Karpas-422 (cell line): ENCODE results near the gene PQBP1. TPM values are rescaled to one million over a fixed set of nuclear protein-coding genes. Genes with fewer than 3 reads are reported as not detected.
A peak's percentile ranks its signal among the peaks of the same experiment; 100 is the strongest.

Experiments used
- DNase-seq: peaks from one replicate; pipeline ENCODE4 v3.0.0-alpha.2; 2015
- H2AFZ ChIP-seq: fragments of 200-600 bp; sonication (generic); 2 replicates; pipeline ENCODE4 v1.6.1; 2014; ENCODE audit warnings: antibody characterized with exemption, low read length, mixed read lengths
- H3K27ac ChIP-seq: fragments of 200-600 bp; sonication (generic); 2 replicates; pipeline ENCODE4 v1.5.1; 2014; ENCODE audit warnings: mild to moderate bottlenecking, low read length, moderate library complexity
- H3K27me3 ChIP-seq: fragments of 200-600 bp; sonication (generic); 2 replicates; pipeline ENCODE4 v1.6.1; 2014; ENCODE audit warnings: low read length, mixed read lengths
- H3K36me3 ChIP-seq: fragments of 200-600 bp; sonication (generic); 2 replicates; pipeline ENCODE4 v1.6.1; 2014; ENCODE audit warnings: low read length, mixed read lengths; ENCODE audit not compliant: insufficient read depth
- H3K4me1 ChIP-seq: fragments of 200-600 bp; sonication (generic); 2 replicates; pipeline ENCODE4 v1.6.1; 2014; ENCODE audit warnings: mild to moderate bottlenecking, low read length, mixed read lengths
- H3K4me2 ChIP-seq: fragments of 200-600 bp; sonication (generic); 2 replicates; pipeline ENCODE4 v1.6.1; 2014; ENCODE audit warnings: low read length, low read depth, mild to moderate bottlenecking; ENCODE audit not compliant: poor library complexity, severe bottlenecking
- H3K4me3 ChIP-seq: fragments of 200-600 bp; sonication (generic); 2 replicates; pipeline ENCODE4 v1.5.1; 2014; ENCODE audit warnings: mild to moderate bottlenecking, antibody characterized with exemption, low read length, mixed read lengths
- H3K79me2 ChIP-seq: fragments of 200-600 bp; sonication (generic); 2 replicates; pipeline ENCODE4 v1.6.1; 2014; ENCODE audit warnings: mild to moderate bottlenecking, low read length, mixed read lengths
- H3K9ac ChIP-seq: fragments of 200-600 bp; sonication (generic); 2 replicates; pipeline ENCODE4 v1.6.0; 2014; ENCODE audit warnings: low read length
- H3K9me2 ChIP-seq: fragments of 200-600 bp; sonication (generic), shearing (Covaris generic); replicated peaks from 2 replicates; pipeline ENCODE4 v1.6.0; 2014; ENCODE audit warnings: mild to moderate bottlenecking, low read length, moderate library complexity; ENCODE audit not compliant: insufficient read depth
- H3K9me3 ChIP-seq: fragments of 300-700, 200-600 bp; sonication (generic); 2 replicates; pipeline ENCODE4 v1.6.1; 2014; ENCODE audit warnings: low read length, mixed read lengths
- H4K20me1 ChIP-seq: fragments of 200-600 bp; sonication (generic); 2 replicates; pipeline ENCODE4 v1.6.1; 2014; ENCODE audit warnings: mild to moderate bottlenecking, antibody characterized with exemption, low read length, low read depth; ENCODE audit not compliant: insufficient read depth
- total RNA-seq: library from RNA; depleted of rRNA; stranded (reverse); fragments of >200 nt; shearing (Covaris generic); gene quantifications from 2 replicates; pipeline ENCODE4 v1.2.3, GENCODE V29; 2014; ENCODE audit warnings: low replicate concordance

PQBP1 gene
- total RNA-seq, 1 experiment from 2014 or later: 40.3 TPM

- Histone ChIP-seq H3K4me1 (peaks cover 44% of the 10 kb centered on the region), H3K4me3 (no peak overlapping the region), H3K9ac (peak overlapping the region; percentile 35; the same call in 1 of the 2 replicates), H3K36me3 (peaks cover 6% of the 10 kb centered on the region; the same call in 1 of the 2 replicates), H3K79me2 (peaks cover 55% of the 10 kb centered on the region), H3K9me2 (no peaks in the 10 kb centered on the region), H3K9me3 (no peaks in the 10 kb centered on the region), H2AFZ (no peak overlapping the region), H3K27me3 (no peaks in the 10 kb centered on the region), H3K4me2 (no peak overlapping the region), H4K20me1 (peaks cover 7% of the 10 kb centered on the region; the same call in 1 of the 2 replicates), H3K27ac (peak overlapping the region; percentile 96)
- DNase-seq: no peak
These were observed 39.6 kb downstream of the PQBP1 start for GRCh38 chrX:48937054-48937907.

GRCh38 chrX:48938721-48939425 lies 41.1 kb downstream of the PQBP1 start:
- H3K27ac ChIP-seq: peak overlapping the region; percentile 96
- H3K4me3 ChIP-seq: peak overlapping the region; percentile 52; the same call in 1 of the 2 replicates
- H3K9ac ChIP-seq: peak overlapping the region; percentile 62
- peaks cover 7% of the 10 kb centered on the region; the same call in 1 of the 2 replicates for H4K20me1 ChIP-seq
- no peaks in the 10 kb centered on the region for H3K9me2 ChIP-seq
- H3K36me3 ChIP-seq: peaks cover 6% of the 10 kb centered on the region; the same call in 1 of the 2 replicates
- DNase-seq: no peak
- H3K79me2 ChIP-seq: peaks cover 69% of the 10 kb centered on the region
- H3K4me1 ChIP-seq: peaks cover 44% of the 10 kb centered on the region
- peak overlapping the region; percentile 52 for H3K4me2 ChIP-seq
- no peak overlapping the region for H2AFZ ChIP-seq
- H3K9me3 ChIP-seq: no peaks in the 10 kb centered on the region
- no peaks in the 10 kb centered on the region for H3K27me3 ChIP-seq

- H3K79me2 ChIP-seq: peaks cover 76% of the 10 kb centered on the region
- peak overlapping the region; percentile 52; the same call in 1 of the 2 replicates for H3K4me3 ChIP-seq
- H3K9me3 ChIP-seq: no peaks in the 10 kb centered on the region
- H2AFZ ChIP-seq: no peak overlapping the region
- peaks cover 7% of the 10 kb centered on the region; the same call in 1 of the 2 replicates for H4K20me1 ChIP-seq
- no peaks in the 10 kb centered on the region for H3K27me3 ChIP-seq
- peaks cover 44% of the 10 kb centered on the region for H3K4me1 ChIP-seq
- peak; percentile 79 for DNase-seq
- H3K27ac ChIP-seq: peak overlapping the region; percentile 96
- H3K9me2 ChIP-seq: no peaks in the 10 kb centered on the region
- H3K36me3 ChIP-seq: peaks cover 6% of the 10 kb centered on the region; the same call in 1 of the 2 replicates
- H3K9ac ChIP-seq: peak overlapping the region; percentile 62
- H3K4me2 ChIP-seq: peak overlapping the region; percentile 52
These were observed 41.9 kb downstream of the PQBP1 start for GRCh38 chrX:48939524-48940228.

GRCh38 chrX:48940404-48940955 lies 42.8 kb downstream of the PQBP1 start:
- Histone ChIP-seq H3K27me3 (no peaks in the 10 kb centered on the region), H3K4me3 (peak overlapping the region; percentile 52; the same call in 1 of the 2 replicates), H3K27ac (peak overlapping the region; percentile 96), H3K4me2 (peak overlapping the region; percentile 52), H2AFZ (no peak overlapping the region), H3K36me3 (0 out of 2 replicates have a peak, but pooled peaks cover 2% of the 10 kb centered on the region), H3K79me2 (peaks cover 81% of the 10 kb centered on the region), H3K9me2 (no peaks in the 10 kb centered on the region), H3K4me1 (peaks cover 44% of the 10 kb centered on the region), H3K9ac (peak overlapping the region; percentile 53), H4K20me1 (peaks cover 9% of the 10 kb centered on the region; the same call in 1 of the 2 replicates), H3K9me3 (no peaks in the 10 kb centered on the region)
- DNase-seq: no peak

GRCh38 chrX:48942895-48943294 lies 45.2 kb downstream of the PQBP1 start:
- Histone ChIP-seq H3K4me2 (no peak overlapping the region), H3K9me3 (no peaks in the 10 kb centered on the region), H3K4me1 (peaks cover 35% of the 10 kb centered on the region), H3K4me3 (no peak overlapping the region), H3K36me3 (no peaks in the 10 kb centered on the region), H3K9ac (no peak overlapping the region), H3K27me3 (no peaks in the 10 kb centered on the region), H2AFZ (no peak overlapping the region), H4K20me1 (peaks cover 10% of the 10 kb centered on the region; the same call in 1 of the 2 replicates), H3K79me2 (peaks cover 72% of the 10 kb centered on the region), H3K9me2 (no peaks in the 10 kb centered on the region), H3K27ac (peak overlapping the region; percentile 37; the same call in 1 of the 2 replicates)
- no peak for DNase-seq

- no peaks in the 10 kb centered on the region for H3K9me2 ChIP-seq
- no peak overlapping the region for H3K9ac ChIP-seq
- H3K4me1 ChIP-seq: peaks cover 7% of the 10 kb centered on the region
- peak; percentile 72 for DNase-seq
- H3K9me3 ChIP-seq: no peaks in the 10 kb centered on the region
- 0 out of 2 replicates have a peak, but pooled peaks cover 3% of the 10 kb centered on the region for H4K20me1 ChIP-seq
- no peaks in the 10 kb centered on the region for H3K27me3 ChIP-seq
- no peaks in the 10 kb centered on the region for H3K36me3 ChIP-seq
- H3K4me3 ChIP-seq: no peak overlapping the region
- H3K79me2 ChIP-seq: peaks cover 51% of the 10 kb centered on the region
- no peak overlapping the region for H3K27ac ChIP-seq
- no peak overlapping the region for H2AFZ ChIP-seq
- no peak overlapping the region for H3K4me2 ChIP-seq
These were observed 48.0 kb downstream of the PQBP1 start for GRCh38 chrX:48945517-48946348.

GRCh38 chrX:48948589-48948988 lies 50.9 kb downstream of the PQBP1 start:
- Histone ChIP-seq H3K9me3 (no peaks in the 10 kb centered on the region), H2AFZ (no peak overlapping the region), H3K4me3 (no peak overlapping the region), H3K79me2 (peaks cover 51% of the 10 kb centered on the region), H3K27ac (no peak overlapping the region), H3K36me3 (no peaks in the 10 kb centered on the region), H3K9ac (no peak overlapping the region), H3K9me2 (no peaks in the 10 kb centered on the region), H3K4me2 (no peak overlapping the region), H3K27me3 (no peaks in the 10 kb centered on the region), H4K20me1 (peaks cover 3% of the 10 kb centered on the region; the same call in 1 of the 2 replicates), H3K4me1 (no peaks in the 10 kb centered on the region)
- no peak for DNase-seq
